Glutamatergic neuron (in vitro differentiated cells): Measurements from ENCODE around the gene GSTM1. TPM values are rescaled to one million over a fixed set of nuclear protein-coding genes. Genes with fewer than 3 reads are reported as not detected.
A peak's percentile ranks its signal among the peaks of the same experiment; 100 is the strongest.

Experiments
- DNase-seq: peaks from one replicate; pipeline ENCODE4 v3.0.0; 2022
- H3K27ac Mint-ChIP-seq: one replicate; pipeline ENCODE4 v1.8.0; 2020; ENCODE audit warnings: mild to moderate bottlenecking, mixed read lengths, inconsistent platforms; ENCODE audit not compliant: unreplicated experiment
- H3K27me3 Mint-ChIP-seq: one replicate; pipeline ENCODE4 v1.8.0; 2020; ENCODE audit warnings: mild to moderate bottlenecking, moderate library complexity, mixed read lengths, inconsistent platforms; ENCODE audit not compliant: unreplicated experiment
- H3K36me3 Mint-ChIP-seq: one replicate; pipeline ENCODE4 v1.8.0; 2020; ENCODE audit warnings: mild to moderate bottlenecking, mixed read lengths, inconsistent platforms; ENCODE audit not compliant: unreplicated experiment
- H3K4me1 Mint-ChIP-seq: one replicate; pipeline ENCODE4 v1.8.0; 2020; ENCODE audit warnings: mild to moderate bottlenecking, low read depth, mixed read lengths, inconsistent platforms; ENCODE audit not compliant: unreplicated experiment
- H3K4me3 Mint-ChIP-seq: one replicate; pipeline ENCODE4 v1.8.0; 2020; ENCODE audit warnings: mild to moderate bottlenecking, mixed read lengths, inconsistent platforms; ENCODE audit not compliant: unreplicated experiment
- H3K9me3 Mint-ChIP-seq: one replicate; pipeline ENCODE4 v1.8.0; 2020; ENCODE audit warnings: mild to moderate bottlenecking, moderate library complexity, mixed read lengths, inconsistent platforms; ENCODE audit not compliant: unreplicated experiment
- CTCF ChIP-seq: fragments of 200-600 bp; sonication (generic); IDR thresholded peaks from one replicate; pipeline ENCODE4 v1.5.0; 2021; ENCODE audit not compliant: partially characterized antibody, unreplicated experiment
- long read RNA-seq: library from polyadenylated mRNA; unstranded; transcript quantifications from one replicate; pipeline ENCODE4 v2.0.0, GENCODE V29; 2020; ENCODE audit not compliant: unreplicated experiment
- total RNA-seq: library from RNA; stranded (reverse); fragmentation: NEBNext Ultra II Directional; extraction: Animal tissue kit (Norgen Biotek cat#: 25700); gene quantifications from one replicate; pipeline ENCODE4 v1.2.1, GENCODE V29; 2021; ENCODE audit not compliant: unreplicated experiment

GSTM1 gene
- total RNA-seq = not detected
- long read RNA-seq = 0 reads

- Mint-ChIP-seq H3K4me1 (no peaks in the 10 kb centered on the region), H3K27me3 (no peaks in the 10 kb centered on the region), H3K9me3 (no peaks in the 10 kb centered on the region), H3K27ac (no peak within 1 kb of the TSS), H3K4me3 (no peak within 1 kb of the TSS), H3K36me3 (no peaks in the 10 kb centered on the region)
- no peak for TF ChIP-seq CTCF
- no peak for DNase-seq
These were observed at the start of gene GSTM1 for GRCh38 chr1:109687641-109688499. TSS of gene GSTM1 (plus strand) at chr1:109687817. CDS start at chr1:109687874, 57 bp downstream.

- Mint-ChIP-seq H3K27ac (no peak overlapping the region), H3K4me3 (no peak overlapping the region), H3K9me3 (peaks cover 2% of the 10 kb centered on the region), H3K27me3 (peaks cover 3% of the 10 kb centered on the region), H3K36me3 (no peaks in the 10 kb centered on the region), H3K4me1 (peaks cover 7% of the 10 kb centered on the region)
- no peak for DNase-seq
- TF ChIP-seq CTCF = no peak
These were observed 48.4 kb upstream of the GSTM1 start for GRCh38 chr1:109639063-109639840.

- no peak for DNase-seq
- Mint-ChIP-seq H3K4me1 (peaks cover 7% of the 10 kb centered on the region), H3K27ac (no peak overlapping the region), H3K9me3 (peaks cover 2% of the 10 kb centered on the region), H3K36me3 (no peaks in the 10 kb centered on the region), H3K4me3 (no peak overlapping the region), H3K27me3 (peaks cover 3% of the 10 kb centered on the region)
- TF ChIP-seq CTCF = no peak
These were observed 47.8 kb upstream of the GSTM1 start for GRCh38 chr1:109639841-109640184.

- peak; percentile 98 for TF ChIP-seq CTCF
- peak; percentile 95 for DNase-seq
- Mint-ChIP-seq H3K36me3 (no peaks in the 10 kb centered on the region), H3K4me1 (peaks cover 7% of the 10 kb centered on the region), H3K9me3 (peaks cover 2% of the 10 kb centered on the region), H3K27me3 (peaks cover 3% of the 10 kb centered on the region), H3K27ac (no peak overlapping the region), H3K4me3 (no peak overlapping the region)
These were observed 47.2 kb upstream of the GSTM1 start for GRCh38 chr1:109640285-109640865.
